ENCODE results near the gene CERS5. TPM values are rescaled to one million over a fixed set of nuclear protein-coding genes. Genes with fewer than 3 reads are reported as not detected.

Gene CERS5
- polyA plus RNA-seq, 3 donors = 30.6 to 44.4 (median 38.7) TPM

- Histone ChIP-seq H3K4me2 (replicated peaks; ENCODE audit: extremely low read depth, low read length, poor library complexity, severe bottlenecking) (no peak overlapping the region), H3K9ac (ENCODE audit: insufficient read depth, low read length, poor library complexity, severe bottlenecking) (no peak overlapping the region), H3K79me2 (ENCODE audit: insufficient read depth, low read length) (no peaks in the 10 kb centered on the region), H3K36me3 (replicated peaks in 1 of 2; ENCODE audit: control insufficient read depth in 1 of 2, insufficient read depth in 2 of 2, low read length in 2 of 2) (peaks cover 28 to 45% of the 10 kb centered on the region in 2 donors), H3K27ac (ENCODE audit: low read depth in 1 of 2, low read length in 2 of 2) (no peak overlapping the region), H2AFZ (ENCODE audit: insufficient read depth, low read depth, low read length, poor library complexity, severe bottlenecking) (no peak overlapping the region), H3K9me3 (replicated peaks in 1 of 2; ENCODE audit: control insufficient read depth in 1 of 2, insufficient read depth in 1 of 2, low read length in 2 of 2) (no peaks in the 10 kb centered on the region), H3K4me3 (replicated peaks in 1 of 3; ENCODE audit: low read depth in 2 of 3, low read length in 3 of 3) (no peak overlapping the region), H4K20me1 (ENCODE audit: insufficient read depth, low read length) (no peaks in the 10 kb centered on the region), H3K27me3 (ENCODE audit: control insufficient read depth in 2 of 2, insufficient read depth in 2 of 2, low read length in 2 of 2) (no peaks in the 10 kb centered on the region), H3K4me1 (ENCODE audit: control insufficient read depth in 1 of 2, insufficient read depth in 2 of 2, low read length in 2 of 2) (no peaks in the 10 kb centered on the region)
- DNase-seq = no peak
- TF ChIP-seq, protein P1, sequence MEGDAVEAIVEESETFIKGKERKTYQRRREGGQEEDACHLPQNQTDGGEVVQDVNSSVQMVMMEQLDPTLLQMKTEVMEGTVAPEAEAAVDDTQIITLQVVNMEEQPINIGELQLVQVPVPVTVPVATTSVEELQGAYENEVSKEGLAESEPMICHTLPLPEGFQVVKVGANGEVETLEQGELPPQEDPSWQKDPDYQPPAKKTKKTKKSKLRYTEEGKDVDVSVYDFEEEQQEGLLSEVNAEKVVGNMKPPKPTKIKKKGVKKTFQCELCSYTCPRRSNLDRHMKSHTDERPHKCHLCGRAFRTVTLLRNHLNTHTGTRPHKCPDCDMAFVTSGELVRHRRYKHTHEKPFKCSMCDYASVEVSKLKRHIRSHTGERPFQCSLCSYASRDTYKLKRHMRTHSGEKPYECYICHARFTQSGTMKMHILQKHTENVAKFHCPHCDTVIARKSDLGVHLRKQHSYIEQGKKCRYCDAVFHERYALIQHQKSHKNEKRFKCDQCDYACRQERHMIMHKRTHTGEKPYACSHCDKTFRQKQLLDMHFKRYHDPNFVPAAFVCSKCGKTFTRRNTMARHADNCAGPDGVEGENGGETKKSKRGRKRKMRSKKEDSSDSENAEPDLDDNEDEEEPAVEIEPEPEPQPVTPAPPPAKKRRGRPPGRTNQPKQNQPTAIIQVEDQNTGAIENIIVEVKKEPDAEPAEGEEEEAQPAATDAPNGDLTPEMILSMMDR (IDR thresholded peaks at IDR 0.05) = no peak
- no peak overlapping the region for H3K27ac Mint-ChIP-seq
- no peak overlapping the region for H3K4me3 Mint-ChIP-seq
- intact Hi-C loops (cut with micrococcal nuclease) = no loop called here
- no CpG with 5 or more reads among the region's 2 CpGs for WGBS (ENCODE audit: insufficient coverage)
- H3K9me3 Mint-ChIP-seq = peaks cover 0 to 2% (median 0%) of the 10 kb centered on the region in 7 donors
- H3K27me3 Mint-ChIP-seq (ENCODE audit: low read depth in 3 of 3) = peaks cover 2 to 5% (median 3%) of the 10 kb centered on the region in 3 donors
- H3K36me3 Mint-ChIP-seq = peaks cover 41 to 47% of the 10 kb centered on the region in 2 donors
- no peaks in the 10 kb centered on the region for H3K4me1 Mint-ChIP-seq
Measured at GRCh38 chr12:50102131-50102531, 65.0 kb downstream of the CERS5 start.

- H3K9ac ChIP-seq (ENCODE audit: insufficient read depth, low read length, poor library complexity, severe bottlenecking) = no peak overlapping the region
- TF ChIP-seq, protein P1 (IDR thresholded peaks at IDR 0.05) = no peak
- H3K9me3 Mint-ChIP-seq = peaks cover 0 to 2% (median 0%) of the 10 kb centered on the region in 7 donors
- peaks cover 46 to 51% of the 10 kb centered on the region in 2 donors for H3K36me3 Mint-ChIP-seq
- H3K4me1 Mint-ChIP-seq = no peaks in the 10 kb centered on the region
- H3K27ac ChIP-seq (ENCODE audit: low read depth in 1 of 2, low read length in 2 of 2) = no peak overlapping the region
- no CpG with 5 or more reads among the region's 3 CpGs for WGBS (ENCODE audit: insufficient coverage)
- H3K4me3 Mint-ChIP-seq = no peak overlapping the region
- H3K4me2 ChIP-seq (replicated peaks; ENCODE audit: extremely low read depth, low read length, poor library complexity, severe bottlenecking) = no peak overlapping the region
- intact Hi-C loops (cut with micrococcal nuclease) = no loop called here
- no peaks in the 10 kb centered on the region for H3K27me3 ChIP-seq (ENCODE audit: control insufficient read depth in 2 of 2, insufficient read depth in 2 of 2, low read length in 2 of 2)
- no peak overlapping the region for H3K4me3 ChIP-seq (replicated peaks in 1 of 3; ENCODE audit: low read depth in 2 of 3, low read length in 3 of 3)
- H3K27ac Mint-ChIP-seq = no peak overlapping the region
- no peak for DNase-seq
- H3K9me3 ChIP-seq (replicated peaks in 1 of 2; ENCODE audit: control insufficient read depth in 1 of 2, insufficient read depth in 1 of 2, low read length in 2 of 2) = no peaks in the 10 kb centered on the region
- H4K20me1 ChIP-seq (ENCODE audit: insufficient read depth, low read length) = no peaks in the 10 kb centered on the region
- H2AFZ ChIP-seq (ENCODE audit: insufficient read depth, low read depth, low read length, poor library complexity, severe bottlenecking) = no peak overlapping the region
- no peaks in the 10 kb centered on the region for H3K79me2 ChIP-seq (ENCODE audit: insufficient read depth, low read length)
- H3K4me1 ChIP-seq (ENCODE audit: control insufficient read depth in 1 of 2, insufficient read depth in 2 of 2, low read length in 2 of 2) = no peaks in the 10 kb centered on the region
- H3K27me3 Mint-ChIP-seq (ENCODE audit: low read depth in 3 of 3) = peaks cover under 1 to 5% (median 3%) of the 10 kb centered on the region in 3 donors
- peaks cover 33 to 50% of the 10 kb centered on the region in 2 donors for H3K36me3 ChIP-seq (replicated peaks in 1 of 2; ENCODE audit: control insufficient read depth in 1 of 2, insufficient read depth in 2 of 2, low read length in 2 of 2)
Measured at GRCh38 chr12:50101663-50102062, 65.5 kb downstream of the CERS5 start.
